Adrenal gland (tissue), 12 donors: ENCODE results near the gene NOP9. TPM values are rescaled to one million over a fixed set of nuclear protein-coding genes. Genes with fewer than 3 reads are reported as not detected.

Experiments used
- DNase-seq, 7 donors: peaks; one replicate each; pipeline ENCODE4 v3.0.0-alpha.2; 2019 to 2020
- H3K27ac ChIP-seq, 5 donors: fragments of 200-600 bp; sonication (generic) in 4 of 5; 1 replicate in 3 of 5; 2 replicates in 2 of 5; pipeline versions ENCODE4 v1.5.1 to v1.8.0; 2016 to 2020; ENCODE audit warnings: mild to moderate bottlenecking in 1 of 5
- H3K27me3 ChIP-seq: fragments of 200-600 bp; 2 replicates; pipeline ENCODE4 v1.8.0; 2021
- H3K36me3 ChIP-seq, 2 donors: fragments of 200-600 bp; replicated peaks in 1 of 2; 1 replicate in 1 of 2; 2 replicates in 1 of 2; pipeline versions ENCODE4 v1.5.1 to v1.8.0; 2018 to 2022
- H3K4me1 ChIP-seq, 2 donors: fragments of 200-600 bp; replicated peaks in 1 of 2; 1 replicate in 1 of 2; 2 replicates in 1 of 2; pipeline versions ENCODE4 v1.5.1 to v1.8.0; 2018 to 2021
- H3K4me3 ChIP-seq, 4 donors: fragments of 200-600 bp; sonication (generic) in 3 of 4; one replicate each; pipeline ENCODE4 v1.5.1; 2016 to 2018
- H3K9me3 ChIP-seq, 3 donors: fragments of 200-600 bp; sonication (generic) in 1 of 3; replicated peaks in 1 of 3; 1 replicate in 2 of 3; 2 replicates in 1 of 3; pipeline versions ENCODE4 v1.5.1 to v1.8.0; 2016 to 2021
- CTCF ChIP-seq, 6 experiments: fragments of 450-650 bp in 4 of 6; fragments of 200-600 bp in 2 of 6; sonication (generic) in 1 of 6; IDR thresholded peaks; 1 replicate in 5 of 6; 2 replicates in 1 of 6; pipeline versions ENCODE4 v1.5.1 to v1.8.0; 2016 to 2021; ENCODE audit warnings: antibody characterized with exemption in 6 of 6, mild to moderate bottlenecking in 2 of 6, moderate library complexity in 1 of 6
- POLR2A ChIP-seq, 2 donors: fragments of 450-650 bp; IDR thresholded peaks; one replicate each; pipeline ENCODE4 v1.6.1; 2017; ENCODE audit warnings: antibody characterized with exemption in 2 of 2, mild to moderate bottlenecking in 2 of 2, moderate library complexity in 1 of 2
- WGBS, 4 donors: extraction: QIAGEN DNeasy Blood & Tissue Kit in 2 of 4; methylation state at CpG; one replicate each; pipeline versions ENCODE4 v1.1.5 to v1.1.7; 2013 to 2017; 5-methylcytosine and 5-hydroxymethylcytosine counted together
- intact Hi-C, 2 donors: fragments of 100-400 bp; cut with DNase I; formaldehyde crosslinking; loops; one replicate each; pipeline versions ENCODE4 v1.14.1 to v1.15.0; 2022 to 2023
- polyA plus RNA-seq, 3 donors: library from polyadenylated mRNA; stranded (reverse); fragments of 200-250 nt in 2 of 3; fragments of 350-450 nt in 1 of 3; fragmentation: Illumina TruSeq in 1 of 3; extraction: RNeasy Lipid Tissue Mini Kit (QIAGEN cat#74804) in 1 of 3; gene quantifications; one replicate each; pipeline ENCODE4 v1.2.3, GENCODE V29; 2013 to 2014
- total RNA-seq, 9 donors: library from RNA; depleted of rRNA in 4 of 9; stranded (reverse); fragments of >200 nt in 4 of 9; fragments of 120-200 nt in 1 of 9; fragmentation: NEBNext Ultra II Directional in 1 of 9; extraction: Animal tissue kit (Norgen Biotek cat#: 25700) in 1 of 9; gene quantifications; one replicate each; pipeline versions ENCODE4 v1.1.0 to v1.2.4, GENCODE V29; 2013 to 2023
- donor health status: healthy with polysubstance abuse.
- donor health status: Bipolar disorder and iron deficiency.
- donor health status: DM: yes; HTN: yes; CAD: no.
- donor health status: DM: no; HTN: no; CAD: no.
- donor health status: DM: no; HTN: no; CAD: no.
- donor health status: DM: yes; HTN: yes; CAD: no.

The NOP9 gene
- total and polyA plus RNA-seq, 12 donors, result 9.1 to 28.2 (median 18.2) TPM

- intact Hi-C loops, result no loop called here
Measured at GRCh38 chr14:24252289-24253124, 47.1 kb upstream of the NOP9 start.

GRCh38 chr14:24253936-24254335 is 45.7 kb upstream of the NOP9 start:
- TF ChIP-seq CTCF (IDR thresholded peaks at IDR 0.05) (no peak), POLR2A (IDR thresholded peaks at IDR 0.05) (no peak)
- Histone ChIP-seq H3K27me3 (no peaks in the 10 kb centered on the region), H3K4me3 (no peak overlapping the region), H3K4me1 (no peaks in the 10 kb centered on the region), H3K36me3 (no peaks in the 10 kb centered on the region), H3K9me3 (no peaks in the 10 kb centered on the region), H3K27ac (no peak overlapping the region)
- WGBS, 4 donors, result 79 to 85% (median 82%) methylated on average over 6 to 7 of the region's 7 CpGs
- intact Hi-C loops, result no loop called here
- no peak for DNase-seq

More at GRCh38 chr14:24252289-24253124, 47.1 kb upstream of the NOP9 start:
- Histone ChIP-seq H3K27ac (no peak overlapping the region), H3K27me3 (no peaks in the 10 kb centered on the region), H3K4me3 (no peak overlapping the region), H3K4me1 (no peaks in the 10 kb centered on the region), H3K36me3 (no peaks in the 10 kb centered on the region), H3K9me3 (no peaks in the 10 kb centered on the region)
- TF ChIP-seq CTCF (IDR thresholded peaks at IDR 0.05) (no peak), POLR2A (IDR thresholded peaks at IDR 0.05) (no peak)
- 80 to 84% (median 83%) methylated on average over 8 to 11 of the region's 11 CpGs for WGBS, 4 donors
- DNase-seq, result no peak

GRCh38 chr14:24254630-24255392 is 44.8 kb upstream of the NOP9 start:
- intact Hi-C loops, result no loop called here
- no peak for DNase-seq
- H3K9me3 ChIP-seq, result no peaks in the 10 kb centered on the region
- no peak overlapping the region for H3K27ac ChIP-seq
- H3K4me3 ChIP-seq, result no peak overlapping the region
- H3K4me1 ChIP-seq, result no peaks in the 10 kb centered on the region
- TF ChIP-seq CTCF (IDR thresholded peaks at IDR 0.05) (no peak), POLR2A (IDR thresholded peaks at IDR 0.05) (no peak)
- no peaks in the 10 kb centered on the region for H3K27me3 ChIP-seq
- no peaks in the 10 kb centered on the region for H3K36me3 ChIP-seq
- WGBS, 4 donors, result 94 to 96% (median 96%) methylated on average over 14 to 19 of the region's 19 CpGs

- H3K36me3 ChIP-seq, result no peaks in the 10 kb centered on the region
- no peak for DNase-seq
- no peaks in the 10 kb centered on the region for H3K27me3 ChIP-seq
- no peak for TF ChIP-seq POLR2A (IDR thresholded peaks at IDR 0.05)
- TF ChIP-seq CTCF (IDR thresholded peaks at IDR 0.05), result no peak
- intact Hi-C loops, result no loop called here
- no peaks in the 10 kb centered on the region for H3K9me3 ChIP-seq
- no peak overlapping the region for H3K27ac ChIP-seq
- H3K4me1 ChIP-seq, result no peaks in the 10 kb centered on the region
- H3K4me3 ChIP-seq, result no peak overlapping the region
- 91 to 100% (median 95%) methylated on average over 4 to 8 of the region's 8 CpGs for WGBS, 4 donors
Measured at GRCh38 chr14:24255438-24255837, 44.2 kb upstream of the NOP9 start.
